A172 (cell line): ENCODE data around the gene SEMA4A. TPM values are rescaled to one million over a fixed set of nuclear protein-coding genes. Genes with fewer than 3 reads are reported as not detected.
"Not testable (repeated sequence)": the region's sequence is repeated elsewhere in the genome, so short reads cannot be mapped to it uniquely, and the experiment has no call there.

ENCODE experiments used
- DNase-seq: peaks from one replicate; pipeline ENCODE4 v3.0.0-alpha.2; 2015; ENCODE audit warnings: low spot score
- total RNA-seq: library from RNA; depleted of rRNA; stranded (reverse); fragments of >200 nt; shearing (Covaris generic); gene quantifications from 2 replicates; pipeline ENCODE4 v1.2.3, GENCODE V29; 2014

Gene SEMA4A
- total RNA-seq, 1 experiment from 2014 or later: 0.31 TPM

- peak; percentile 100 for DNase-seq
Observed at GRCh38 chr1:156193488-156194299, 40.3 kb downstream of the SEMA4A start, which contains the start of gene SLC25A44. TSS of gene SLC25A44 (plus strand) at chr1:156194104. CDS start at chr1:156199848, 5,744 bp downstream.

- peak; percentile 42 for DNase-seq
Observed at GRCh38 chr1:156194300-156194652, 40.9 kb downstream of the SEMA4A start.

GRCh38 chr1:156195853-156196252 is 42.5 kb downstream of the SEMA4A start:
- no peak for DNase-seq

GRCh38 chr1:156196445-156196844 is 43.1 kb downstream of the SEMA4A start:
- DNase-seq: no peak

- no peak for DNase-seq
Observed at GRCh38 chr1:156198831-156199349, 45.5 kb downstream of the SEMA4A start.

- no peak for DNase-seq
Observed at GRCh38 chr1:156200044-156200443, 46.7 kb downstream of the SEMA4A start.

GRCh38 chr1:156203331-156203730 is 49.9 kb downstream of the SEMA4A start:
- DNase-seq: peak; percentile 66

GRCh38 chr1:156204686-156205085 is 51.3 kb downstream of the SEMA4A start:
- no peak for DNase-seq

- no peak for DNase-seq
Observed at GRCh38 chr1:156211243-156211642, 57.9 kb downstream of the SEMA4A start.

- no peak for DNase-seq
Observed at GRCh38 chr1:156212130-156212529, 58.7 kb downstream of the SEMA4A start.

GRCh38 chr1:156212833-156213643 is 59.7 kb downstream of the SEMA4A start, which contains the start of gene PMF1:
TSS of gene PMF1 (plus strand) at chr1:156213007. CDS start at chr1:156213016, 9 bp downstream.
- peak; percentile 98 for DNase-seq

GRCh38 chr1:156213644-156213966 is 60.2 kb downstream of the SEMA4A start:
- no peak for DNase-seq

- peak; percentile 96 for DNase-seq
Observed at GRCh38 chr1:156214024-156214748, 60.8 kb downstream of the SEMA4A start.

- DNase-seq: not testable (repeated sequence)
Observed at GRCh38 chr1:156216361-156217086, 63.1 kb downstream of the SEMA4A start.

- peak; percentile 75 for DNase-seq
Observed at GRCh38 chr1:156217871-156218270, 64.5 kb downstream of the SEMA4A start.

GRCh38 chr1:156220226-156220625 is 66.8 kb downstream of the SEMA4A start:
- no peak for DNase-seq

GRCh38 chr1:156221986-156222692 is 68.8 kb downstream of the SEMA4A start:
- DNase-seq: no peak

GRCh38 chr1:156225677-156226014 is 72.3 kb downstream of the SEMA4A start:
- no peak for DNase-seq

GRCh38 chr1:156226116-156226538 is 72.7 kb downstream of the SEMA4A start:
- DNase-seq: no peak

- DNase-seq: no peak
Observed at GRCh38 chr1:156226782-156227181, 73.4 kb downstream of the SEMA4A start.
